HG03442 (cell line): ENCODE measurements around the gene ERI3.

Experiments
- ATAC-seq: cut with Tn5 transposase; IDR thresholded peaks from one replicate; pipeline ENCODE4 v1.9.1; 2021; ENCODE audit warnings: mild to moderate bottlenecking, moderate library complexity; ENCODE audit not compliant: unreplicated experiment

Gene ERI3

DNA sequence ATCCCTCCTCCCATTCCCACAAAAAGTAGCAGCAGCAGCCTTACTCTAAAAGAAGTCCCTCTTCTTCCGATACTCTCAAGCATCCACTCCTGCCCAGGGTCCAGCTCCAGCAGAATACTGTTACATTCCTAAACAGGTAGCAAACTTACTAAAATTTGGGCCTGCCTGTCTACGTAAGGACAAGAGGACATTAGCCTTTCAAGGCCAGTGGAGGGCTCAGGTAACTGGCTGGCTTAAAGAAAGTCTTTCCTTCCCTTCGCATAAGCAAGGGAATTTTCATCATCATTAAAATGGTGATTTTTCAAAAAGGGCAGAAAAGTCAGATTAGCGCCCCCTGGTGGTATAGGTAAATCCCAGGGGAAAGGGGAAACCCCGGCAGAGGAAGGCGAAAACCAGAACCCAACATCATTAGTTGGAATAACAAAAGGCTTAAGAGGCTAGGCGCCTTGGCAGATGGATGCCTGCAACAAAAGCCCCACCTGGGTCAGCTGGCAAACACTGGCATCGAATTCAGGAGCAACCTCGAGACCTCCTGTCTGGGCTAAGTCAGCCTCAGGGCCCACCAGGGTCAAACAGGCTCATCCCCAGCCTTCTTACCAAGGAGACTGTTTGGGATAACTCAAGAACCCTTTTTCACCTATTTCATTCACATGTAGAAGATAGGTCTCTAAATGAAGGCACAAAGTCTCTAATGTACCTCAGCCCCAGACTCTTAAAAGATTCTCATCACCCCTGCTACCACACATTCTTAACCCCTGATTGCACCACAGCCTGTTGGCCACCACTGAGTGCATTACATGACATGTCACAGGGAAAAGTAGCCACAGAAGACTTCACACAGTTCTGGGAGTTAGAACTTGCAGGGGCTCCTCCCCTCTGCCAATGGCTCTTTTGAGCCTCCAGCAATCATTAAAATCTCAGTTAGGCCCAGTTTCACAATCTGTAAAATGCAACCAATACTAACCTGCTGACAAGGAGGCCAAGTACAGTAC, 36.7 kb downstream of the ERI3 start:
- no peak for ATAC-seq

DNA sequence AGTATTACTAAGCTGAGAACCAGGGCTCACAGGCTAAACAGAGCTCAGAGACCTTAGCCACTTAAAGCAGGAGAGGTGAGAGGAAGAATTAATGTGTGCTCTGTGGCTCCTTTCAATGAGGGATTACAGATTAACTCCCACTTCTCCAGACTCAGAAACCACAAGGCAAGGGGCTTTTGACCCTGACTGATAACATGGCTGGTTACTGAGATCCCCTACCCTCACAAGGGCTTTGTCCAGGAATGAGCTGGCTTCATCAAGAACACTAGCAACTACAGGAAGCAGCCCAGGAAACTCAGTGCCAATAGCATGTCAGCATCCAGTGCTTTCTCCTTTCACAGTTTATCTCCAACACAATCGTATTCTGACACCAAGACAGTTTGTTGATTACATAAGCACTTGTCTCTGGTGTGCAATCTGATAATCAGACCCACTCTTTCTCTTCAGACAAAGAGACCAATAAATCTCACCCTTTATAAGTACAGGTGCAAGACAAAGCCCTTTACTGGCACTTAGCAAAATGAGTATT, 38.8 kb downstream of the ERI3 start:
- no peak for ATAC-seq

DNA sequence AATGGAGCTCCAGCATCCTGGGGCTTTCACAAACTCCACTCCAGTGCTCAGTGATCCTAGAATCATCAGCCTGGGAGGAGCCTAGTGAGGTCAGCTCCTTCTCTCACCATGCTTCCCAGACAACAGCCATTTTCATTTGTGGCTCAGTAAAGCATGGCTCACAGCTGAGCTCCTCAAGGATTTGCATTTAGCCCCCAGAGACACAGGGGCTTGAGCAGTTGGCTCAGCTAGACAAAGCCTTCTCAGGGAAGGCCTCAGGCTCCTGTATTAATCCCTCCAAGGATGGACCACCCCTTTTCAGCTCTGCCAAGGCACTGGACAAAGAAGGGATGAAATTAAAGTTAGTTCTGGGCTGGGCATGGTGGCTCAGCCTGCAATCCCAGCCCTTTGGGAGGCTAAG, 39.5 kb downstream of the ERI3 start:
- no peak for ATAC-seq

DNA sequence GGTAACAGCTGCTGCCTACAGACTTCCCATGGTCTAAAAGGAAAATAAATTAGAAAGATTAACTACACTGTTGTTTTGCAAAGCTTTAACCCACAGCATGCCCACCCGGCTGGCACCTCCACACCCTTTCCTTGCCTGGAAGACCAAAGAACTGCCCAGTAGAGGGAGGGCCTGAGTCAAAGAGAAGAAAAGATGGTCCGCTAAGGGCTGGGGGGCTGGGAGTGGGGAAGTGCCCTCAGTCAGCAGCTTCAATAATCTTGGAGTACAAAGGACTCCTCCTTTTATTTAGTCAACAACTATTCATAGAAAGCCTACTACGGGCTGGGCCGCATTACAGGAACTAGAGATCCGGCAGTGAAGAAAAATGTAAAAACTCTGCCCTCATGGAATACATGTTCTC, 40.6 kb downstream of the ERI3 start:
- no peak for ATAC-seq

DNA sequence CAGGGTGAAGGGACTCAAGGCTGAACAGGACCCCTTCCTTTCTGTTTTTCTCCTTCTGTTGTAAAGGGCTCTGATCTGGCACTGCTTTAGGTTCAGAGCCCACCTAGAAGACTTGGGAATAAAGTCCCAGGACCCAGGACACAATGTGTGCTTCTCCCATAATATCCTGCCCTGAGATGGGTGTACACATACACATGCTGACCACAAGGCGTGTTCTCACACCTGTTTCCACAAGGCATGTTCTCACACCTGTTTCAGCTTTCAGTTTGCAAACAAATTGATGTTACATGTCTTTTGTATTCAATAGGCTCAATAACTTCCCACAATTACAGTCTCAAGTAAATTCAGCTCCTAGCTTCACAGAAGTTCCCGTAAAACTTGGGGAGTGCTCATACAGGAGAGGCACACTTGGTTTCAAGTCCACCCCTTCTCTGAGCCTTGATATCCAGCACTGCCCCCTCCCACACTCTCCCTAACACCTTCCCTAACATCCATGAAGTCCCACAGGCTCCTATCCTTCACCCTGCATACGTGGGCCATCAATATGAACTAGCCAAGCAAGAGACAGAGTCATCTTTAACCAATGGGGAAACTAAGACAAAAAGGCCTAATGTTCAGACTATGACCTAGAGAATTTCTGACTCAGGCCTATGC, 41.7 kb downstream of the ERI3 start:
- ATAC-seq, result no peak

DNA sequence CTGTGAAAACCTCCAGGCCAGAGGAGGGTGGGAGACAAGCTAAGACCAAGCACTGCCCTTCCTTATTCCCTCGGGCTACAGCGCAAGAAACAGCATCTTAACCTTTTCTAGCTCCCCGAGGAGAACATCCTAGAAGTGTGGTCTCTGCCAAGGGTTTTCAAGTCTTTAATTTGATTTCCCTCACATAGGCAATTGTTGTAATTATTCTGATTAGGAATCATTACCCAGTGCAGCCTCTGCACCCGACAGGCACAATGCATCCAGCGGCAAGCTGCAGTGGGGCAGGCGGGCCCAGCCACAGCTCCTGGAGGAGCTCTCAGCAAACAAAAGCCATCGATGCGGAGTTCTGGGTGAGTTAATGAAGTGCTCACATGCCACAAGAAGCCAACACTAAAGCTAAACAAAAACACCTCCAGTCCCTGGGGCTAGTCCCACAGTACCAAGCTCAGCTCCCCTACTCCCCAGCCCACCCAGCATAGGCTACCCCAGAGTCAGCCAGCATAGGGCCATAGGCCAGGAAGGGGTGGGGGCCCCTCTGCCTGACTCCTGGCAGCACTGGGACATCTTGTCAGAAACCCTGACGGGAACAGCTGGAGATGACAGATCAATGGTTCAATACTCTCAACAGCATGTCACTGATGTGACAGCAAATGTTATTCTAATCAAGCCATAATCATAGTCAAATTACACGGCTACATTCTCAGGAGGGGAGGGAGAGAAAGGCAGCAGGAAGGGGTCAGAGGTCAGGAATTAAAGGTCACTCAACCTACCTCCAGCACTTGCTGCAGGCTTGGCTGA, 42.5 kb downstream of the ERI3 start:
- no peak for ATAC-seq

DNA sequence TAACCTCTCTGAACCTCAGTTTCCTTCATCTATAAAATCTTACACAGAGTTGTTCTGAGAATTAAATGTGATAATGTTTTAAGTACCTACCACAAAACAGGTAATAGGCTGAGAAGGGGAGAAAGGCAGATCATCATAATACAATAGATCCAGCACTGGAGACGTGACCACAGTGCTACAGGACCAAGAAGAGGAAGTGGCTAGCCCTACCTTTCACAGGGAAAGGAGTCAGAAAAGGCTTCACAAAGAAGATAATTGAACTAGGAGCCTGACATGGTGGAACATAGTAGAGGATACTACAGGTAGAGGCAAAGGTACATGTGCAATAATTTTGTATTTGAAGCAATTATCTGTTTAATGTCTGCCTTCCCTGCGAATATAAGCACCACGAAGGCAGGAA, 45.1 kb downstream of the ERI3 start:
- ATAC-seq, result no peak

DNA sequence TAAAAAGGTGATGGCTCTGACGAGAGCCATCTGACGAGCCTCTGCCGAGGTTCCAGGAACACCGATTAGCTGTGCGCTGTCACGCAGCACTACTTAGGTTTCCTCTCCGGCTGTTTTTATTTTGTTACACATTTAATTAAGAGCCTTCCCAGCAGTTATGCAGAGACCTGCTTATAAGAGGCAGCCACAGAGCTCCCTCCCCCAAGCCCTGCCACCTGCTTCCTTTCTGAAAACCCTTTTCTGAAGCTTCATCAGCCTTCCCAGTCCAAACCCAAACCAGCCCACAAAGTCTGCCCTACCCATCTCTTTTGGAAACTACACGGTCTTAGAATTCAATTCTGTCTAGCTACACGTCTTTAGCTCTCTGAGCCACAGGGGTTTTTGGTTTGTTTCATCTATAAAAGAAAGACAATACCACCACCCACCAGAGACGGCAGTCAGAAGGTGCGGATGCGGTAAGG, 49.1 kb downstream of the ERI3 start:
- no peak for ATAC-seq

DNA sequence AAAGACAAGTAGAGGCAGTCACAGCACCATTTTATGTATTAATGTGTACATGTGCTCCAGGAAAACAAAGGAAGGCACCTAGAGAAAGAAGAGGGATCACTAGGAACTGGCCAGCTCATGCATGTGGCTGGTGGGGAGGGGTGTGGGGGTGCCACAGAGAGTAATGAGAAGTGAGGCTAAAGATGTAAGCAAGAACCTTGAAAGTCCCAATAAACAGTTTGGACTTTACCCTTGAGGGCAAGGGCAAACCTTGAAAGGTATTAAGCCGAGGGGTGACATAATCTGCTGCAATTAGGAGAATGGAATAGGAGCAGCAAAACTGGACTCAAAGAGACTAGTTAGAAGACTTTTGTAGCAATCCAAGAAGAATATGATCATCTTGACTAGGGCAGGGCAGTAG, 51.5 kb downstream of the ERI3 start:
- ATAC-seq, result no peak

DNA sequence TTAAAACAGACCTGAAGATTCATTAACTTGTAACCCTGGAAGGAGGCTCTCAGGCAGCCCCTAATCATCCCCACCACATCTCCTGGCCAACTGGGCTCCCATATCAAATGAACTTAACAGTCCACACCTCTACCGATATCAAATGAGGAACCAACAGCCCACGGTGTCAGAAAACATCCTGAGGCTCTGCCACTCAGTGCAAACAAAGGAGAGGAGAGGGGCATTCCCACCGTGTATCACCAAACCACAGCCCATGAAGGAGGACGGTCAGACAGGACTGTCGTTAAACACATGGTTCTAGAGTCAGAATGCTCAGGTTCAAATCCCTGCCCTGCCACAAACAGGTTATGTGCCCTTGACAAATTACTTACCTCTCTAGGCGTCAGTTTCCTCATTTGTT, 52.5 kb downstream of the ERI3 start:
- no peak for ATAC-seq

DNA sequence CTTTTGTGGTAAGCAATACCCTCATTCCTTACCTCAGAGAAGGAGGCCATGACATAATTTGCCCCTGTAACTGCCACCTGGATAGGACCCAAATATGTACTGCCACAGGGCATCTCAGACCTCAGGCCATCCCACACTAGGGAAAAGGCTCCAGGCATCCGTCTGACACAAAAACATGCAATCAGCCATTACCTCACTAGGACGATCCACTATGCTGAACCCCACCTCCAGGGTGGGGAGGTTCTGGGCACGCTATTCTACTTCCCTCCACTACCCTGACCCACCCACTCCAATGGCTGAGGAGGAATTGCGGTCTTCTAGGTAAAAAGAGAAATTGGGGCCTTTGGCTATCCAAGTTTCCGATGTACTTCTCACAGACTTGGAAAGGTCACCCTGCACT, 53.6 kb downstream of the ERI3 start:
- ATAC-seq, result no peak

DNA sequence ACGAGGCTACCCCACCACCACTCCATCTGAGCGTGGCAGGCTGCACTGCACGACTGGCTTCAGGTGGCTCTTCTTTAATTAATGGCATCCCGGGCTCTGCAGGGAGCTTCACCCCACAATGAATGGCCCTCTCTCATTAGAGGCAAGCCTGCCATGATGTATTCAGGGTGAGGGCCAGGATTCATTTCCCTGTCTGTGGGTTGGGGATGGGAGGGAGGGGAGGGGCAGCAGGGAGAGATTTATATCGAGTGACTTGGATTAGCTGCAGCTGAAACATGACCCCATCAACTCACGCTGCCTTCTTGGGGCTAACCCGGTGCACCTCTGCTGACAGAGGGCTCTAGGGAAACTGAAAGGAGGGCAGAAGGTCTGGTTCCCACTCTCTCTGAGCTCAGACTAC, 54.2 kb downstream of the ERI3 start:
- no peak for ATAC-seq

DNA sequence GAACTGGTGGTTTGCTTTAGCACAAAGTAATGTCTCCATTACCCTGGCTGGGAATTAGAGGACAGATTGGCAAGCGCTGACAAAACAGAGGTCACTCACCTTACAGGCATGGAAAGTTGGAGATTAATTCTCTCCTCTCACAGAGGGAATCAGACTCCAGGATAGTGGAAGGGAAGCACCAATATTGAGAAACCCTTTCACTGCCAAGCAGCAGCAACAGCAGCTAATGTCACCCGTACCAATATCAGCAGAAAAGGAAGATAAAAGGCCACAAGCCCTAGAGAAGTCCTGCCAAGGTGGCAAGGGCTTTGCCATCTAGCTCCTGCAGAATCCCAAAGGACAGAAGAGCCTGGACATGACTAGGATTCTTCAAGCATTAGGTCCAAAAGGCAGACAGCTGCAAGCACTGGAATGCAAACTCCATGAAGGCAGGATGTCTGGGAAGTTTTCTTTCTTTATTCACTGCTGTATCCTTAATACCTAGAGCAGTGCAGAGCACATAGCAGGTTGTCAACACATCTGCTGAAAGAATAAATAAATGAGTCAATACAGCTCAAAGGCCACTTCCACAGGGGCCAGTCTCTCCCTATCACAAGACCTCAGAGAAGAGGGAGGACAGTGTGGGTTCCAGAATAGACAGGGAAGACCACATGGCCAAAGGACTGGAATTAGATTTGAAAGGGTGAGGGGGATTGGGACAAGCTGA, 57.2 kb downstream of the ERI3 start:
- no peak for ATAC-seq

DNA sequence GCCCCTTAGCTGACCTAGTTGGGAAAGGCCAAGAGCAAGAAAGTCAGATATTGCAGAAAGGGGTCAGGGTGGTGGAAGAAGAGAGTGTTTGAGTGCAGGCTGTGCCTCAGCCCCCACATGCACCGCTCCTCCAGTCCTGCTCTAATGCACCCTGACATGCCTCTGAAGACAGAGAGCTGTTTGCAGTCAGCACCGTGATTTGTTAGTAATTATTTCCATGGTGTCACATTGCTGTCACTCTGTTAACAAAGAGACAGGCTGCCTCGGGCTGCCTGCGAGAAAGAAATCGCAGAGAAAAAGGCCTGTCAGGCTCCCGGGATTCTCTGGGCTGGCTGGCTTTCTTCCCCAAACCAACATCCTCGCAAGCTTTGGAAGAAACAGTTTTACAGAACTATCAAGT, 58.3 kb downstream of the ERI3 start:
- ATAC-seq, result no peak

DNA sequence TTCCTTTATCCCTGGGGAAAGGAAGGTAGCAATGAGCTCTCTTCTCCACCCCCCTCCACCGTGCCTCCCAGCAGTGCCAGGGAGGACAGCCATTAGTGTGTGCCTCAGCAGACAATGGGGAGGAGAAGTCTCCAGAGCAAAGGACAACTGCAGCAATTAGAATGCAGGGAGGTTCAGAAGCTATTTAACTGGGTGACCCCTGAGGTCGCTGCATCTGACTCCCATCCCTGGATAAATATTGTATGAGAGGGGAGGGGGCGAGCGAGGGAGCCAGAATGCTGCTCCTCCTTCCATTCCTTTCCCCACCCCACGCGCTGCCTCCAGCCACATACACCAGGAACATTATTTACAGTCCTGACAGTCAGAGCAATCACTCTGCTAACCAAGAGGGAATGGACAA, 59.0 kb downstream of the ERI3 start:
- no peak for ATAC-seq

DNA sequence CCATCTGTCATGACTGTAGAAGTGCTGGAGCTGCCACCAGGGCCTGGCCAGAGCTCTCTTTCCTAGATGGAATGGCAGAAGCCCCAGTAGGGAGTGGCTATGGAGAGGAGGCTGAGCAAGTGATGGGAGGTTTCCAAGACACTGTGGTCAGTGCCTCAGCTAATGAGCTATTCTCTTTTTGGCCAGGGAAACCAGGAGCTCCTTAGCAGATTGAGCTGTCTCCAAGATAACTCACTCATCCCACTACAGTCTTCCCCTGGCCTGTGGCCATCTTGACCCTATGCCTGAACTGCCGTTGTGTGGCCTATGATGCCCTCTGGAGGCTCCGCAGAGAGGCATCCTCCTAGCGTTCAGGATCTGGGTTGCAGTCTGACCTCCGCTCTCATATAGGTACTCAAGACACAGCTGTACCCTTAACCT, 60.5 kb downstream of the ERI3 start:
- ATAC-seq, result no peak

DNA sequence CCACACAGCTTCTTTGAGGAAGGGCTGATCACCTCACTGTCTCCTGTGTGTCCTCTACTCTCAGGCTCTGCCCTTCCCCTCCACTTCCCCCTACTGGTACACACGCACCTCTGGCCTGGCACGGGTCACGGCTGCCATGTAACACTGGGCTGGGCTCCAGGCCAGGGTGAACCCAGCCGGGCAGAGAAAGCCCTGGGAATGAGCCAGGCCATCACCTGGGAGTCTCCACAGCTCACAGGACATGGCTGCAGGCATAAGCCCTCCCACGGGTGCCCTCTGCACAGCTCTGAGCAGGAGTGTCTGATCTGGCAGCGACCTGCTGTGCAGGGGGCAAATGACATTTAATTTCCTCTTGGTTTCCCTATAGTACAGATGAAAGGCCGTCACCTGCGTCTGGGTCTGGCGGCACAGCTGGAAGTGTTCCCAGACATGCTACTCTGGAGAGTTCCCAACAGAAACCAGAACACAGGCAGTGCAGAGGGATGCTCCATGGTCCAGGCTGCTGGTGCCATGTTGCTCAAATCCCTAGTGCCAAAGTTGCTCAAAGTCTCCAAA, 61.2 kb downstream of the ERI3 start:
- no peak for ATAC-seq

DNA sequence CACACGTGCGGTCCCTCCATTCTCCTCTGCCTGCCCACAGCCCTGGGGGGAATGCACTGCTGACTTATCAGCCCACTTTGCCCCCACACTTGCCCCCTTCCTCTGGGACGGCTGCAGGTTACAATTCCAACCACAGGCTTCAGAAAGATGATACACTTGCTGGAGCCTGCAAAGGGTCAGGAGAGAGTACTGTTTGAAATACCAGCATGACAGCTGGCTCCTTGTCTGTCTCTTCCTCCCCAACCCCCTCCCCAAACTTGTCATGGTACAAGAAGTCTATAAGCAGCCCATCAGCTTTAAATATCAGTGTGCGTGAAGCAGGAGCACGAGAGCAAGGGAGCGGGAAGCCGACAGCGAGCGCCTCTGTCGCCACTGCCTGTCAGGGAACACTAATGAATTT, 62.4 kb downstream of the ERI3 start:
- ATAC-seq, result no peak

DNA sequence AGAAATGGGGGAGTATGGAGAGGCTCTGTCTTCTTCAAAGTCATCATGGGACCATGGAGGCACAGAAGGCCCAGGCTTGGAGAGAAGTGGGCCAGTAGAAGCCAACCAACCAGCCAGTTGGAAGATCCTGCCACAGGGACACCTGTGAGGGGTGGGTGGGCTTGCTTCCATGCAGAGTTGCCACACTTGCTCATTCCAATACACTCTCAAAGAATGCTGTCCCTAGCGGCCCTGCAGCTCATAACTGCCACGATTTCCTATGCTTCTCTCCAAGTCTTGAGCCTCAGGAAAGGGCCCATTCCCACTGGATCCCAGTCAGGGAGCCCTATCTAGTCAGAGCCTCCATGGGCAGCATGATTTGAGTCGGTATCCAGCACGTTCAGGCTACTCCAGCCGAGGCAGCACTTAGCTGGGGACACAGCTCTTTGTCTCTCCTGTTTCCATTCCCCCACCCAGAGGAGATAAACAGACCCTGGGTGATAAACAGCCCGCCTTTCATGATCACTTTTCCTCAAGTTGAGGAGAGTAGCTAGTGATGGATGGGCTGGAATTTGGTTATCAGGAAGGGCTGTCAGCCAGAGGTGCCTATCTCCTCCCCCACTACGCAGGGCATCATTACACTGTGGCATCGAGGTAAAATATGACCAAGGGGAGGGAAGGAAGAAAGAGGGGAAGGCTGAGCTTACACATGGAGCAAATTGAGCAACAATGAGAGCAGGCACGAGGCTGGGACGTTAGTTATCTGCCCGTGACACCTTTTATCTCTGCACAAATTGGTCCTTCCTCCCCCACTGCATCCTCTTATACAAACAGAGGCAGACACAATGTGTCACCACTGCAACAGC, 64.6 kb downstream of the ERI3 start:
- ATAC-seq, result no peak
